ENCODE measurements around the gene ITGA11.

- TF ChIP-seq CTCF (conservative IDR thresholded peaks at IDR 0.05 in 1 of 2, IDR thresholded peaks at IDR 0.05 in 1 of 2; ENCODE audit: low read depth in 1 of 2, low read length in 2 of 2) (peak; percentile 11 to 51), EZH2 (IDR thresholded peaks at IDR 0.05; ENCODE audit: low read length, missing control alignments) (no peak)
These were observed 115.7 kb downstream of the ITGA11 start for GRCh38 chr15:68316061-68316804.

All from fibroblast of lung (primary cell).